ENCODE data around the gene EFCAB6.

Gene EFCAB6

GRCh38 chr22:43848366-43849171 is 36.5 kb upstream of the EFCAB6 start:
- peak; percentile 34 for DNase-seq (ENCODE audit: low read depth)

GRCh38 chr22:43847376-43848289 is 35.5 kb upstream of the EFCAB6 start:
- no peak for DNase-seq (ENCODE audit: low read depth)

- no peak for DNase-seq (ENCODE audit: low read depth)
These were observed 34.9 kb upstream of the EFCAB6 start for GRCh38 chr22:43846966-43847365.

DNA sequence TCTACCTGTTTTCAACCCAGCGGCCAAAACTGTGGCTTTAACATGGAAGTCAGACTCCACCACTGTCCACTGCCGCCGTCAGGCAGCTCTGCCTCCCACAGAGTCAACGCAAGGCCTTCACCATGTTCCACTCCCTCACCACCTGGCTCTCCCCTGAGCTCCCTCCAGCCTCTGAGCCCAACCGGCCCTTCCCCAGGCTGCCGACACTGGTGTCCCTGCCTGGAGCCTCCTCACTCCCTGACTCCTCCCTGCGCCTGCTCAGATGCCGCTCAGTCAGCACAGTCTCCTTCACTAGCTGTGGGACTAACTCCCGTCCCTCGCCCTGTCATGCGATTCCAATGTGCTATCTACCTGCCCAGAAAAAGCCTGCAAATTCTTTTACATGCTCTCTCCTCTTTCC is 33.9 kb upstream of the EFCAB6 start:
- no peak for DNase-seq (ENCODE audit: low read depth)

GRCh38 chr22:43844560-43845545 is 32.7 kb upstream of the EFCAB6 start:
- no peak for DNase-seq (ENCODE audit: low read depth)

DNA sequence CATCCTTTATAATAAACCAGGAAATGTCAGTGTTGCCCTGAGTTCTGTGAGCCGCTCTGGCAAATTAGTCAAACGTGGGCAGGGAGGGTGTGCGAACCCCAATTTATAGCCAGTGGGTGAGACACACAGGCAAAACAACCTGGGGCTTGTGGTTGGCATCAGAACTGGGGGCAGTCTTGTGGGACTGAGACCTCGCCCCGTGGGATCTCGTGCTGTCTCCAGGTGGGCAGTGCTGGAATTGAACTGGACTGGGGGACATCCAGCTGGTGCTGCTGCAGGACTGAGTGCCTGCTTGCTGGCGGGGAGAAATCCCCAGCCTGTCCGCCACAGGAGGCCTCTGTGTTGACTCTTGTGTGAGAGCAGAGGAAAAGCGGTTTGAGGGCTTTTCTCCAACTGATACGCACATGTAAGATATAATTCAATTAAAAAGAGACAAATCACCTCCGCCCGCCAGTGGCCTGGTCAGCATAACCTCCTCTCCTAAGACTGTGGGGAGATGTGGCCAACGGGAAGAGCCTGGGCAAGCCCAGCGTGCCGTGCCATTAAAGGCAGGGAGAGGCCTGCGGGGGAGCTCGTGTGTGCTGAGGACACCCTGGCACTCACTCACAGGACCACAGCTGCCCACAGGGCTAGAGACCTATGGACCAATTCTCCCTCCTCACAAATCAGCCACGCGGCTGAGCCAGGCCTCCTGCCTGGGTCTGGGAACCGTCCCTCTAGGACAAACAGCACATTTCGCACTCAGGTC is 31.9 kb upstream of the EFCAB6 start:
- no peak for DNase-seq (ENCODE audit: low read depth)

DNA sequence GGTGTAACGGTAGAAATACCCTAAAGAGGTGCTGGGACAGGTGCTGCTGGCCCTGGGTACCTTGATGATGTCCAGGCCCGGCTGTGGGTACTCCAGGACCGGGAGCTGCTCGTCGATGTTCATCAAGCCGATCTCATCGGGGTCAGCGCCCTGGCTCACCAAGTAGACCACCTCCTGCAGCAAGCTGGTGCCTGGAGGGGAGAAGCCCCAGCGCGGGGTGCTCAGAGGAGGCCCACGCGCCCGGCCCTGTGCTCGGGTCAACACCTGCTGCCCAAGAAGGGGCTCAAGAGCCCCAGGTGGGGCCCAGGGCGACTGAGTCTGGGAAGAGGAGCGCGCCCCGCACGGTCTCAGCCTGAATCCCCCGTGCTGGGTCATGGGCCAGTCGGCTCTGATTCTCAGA is 29.6 kb upstream of the EFCAB6 start:
- no peak for DNase-seq (ENCODE audit: low read depth)

DNA sequence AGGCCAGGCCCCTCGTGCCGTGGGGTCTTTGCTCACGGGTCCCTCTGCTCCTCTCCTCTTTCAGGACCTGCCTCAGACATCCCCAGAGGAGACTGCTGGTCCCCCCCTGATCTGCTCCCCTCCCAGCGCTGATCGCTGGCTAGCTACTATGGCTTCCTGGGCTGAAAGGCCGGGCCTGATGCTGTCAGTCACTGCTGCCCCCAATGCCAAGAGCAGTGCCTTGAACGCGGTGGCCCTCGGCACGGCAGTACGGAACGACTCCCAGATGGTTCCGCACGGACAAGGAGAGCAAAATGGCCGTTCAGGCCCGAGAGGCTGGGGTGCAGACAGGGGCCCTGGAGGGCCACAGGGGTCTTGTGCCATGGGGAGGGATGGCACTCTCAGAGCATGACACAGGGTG is 28.7 kb upstream of the EFCAB6 start:
- no peak for DNase-seq (ENCODE audit: low read depth)

GRCh38 chr22:43840431-43840830 is 28.3 kb upstream of the EFCAB6 start:
- no peak for DNase-seq (ENCODE audit: low read depth)

DNA sequence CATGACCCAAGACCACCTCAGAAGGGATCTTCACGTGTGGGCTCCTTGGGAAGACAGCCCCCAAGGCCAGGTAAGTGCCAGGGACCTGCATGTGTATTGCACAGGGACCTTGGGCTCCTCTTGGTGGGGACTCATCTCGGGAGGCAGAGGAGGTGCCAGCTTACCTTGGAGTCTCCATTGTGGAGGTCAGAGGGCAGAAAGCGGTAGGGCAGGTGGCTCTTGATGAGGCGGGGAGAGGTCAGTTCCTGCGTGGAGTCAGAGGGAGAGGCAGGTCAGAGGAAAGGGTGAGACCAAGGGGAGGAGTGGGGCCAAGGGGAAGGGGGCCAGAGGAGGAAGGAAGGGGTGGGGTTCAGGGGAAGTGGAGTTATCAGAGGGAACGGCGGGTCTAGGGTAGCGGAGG is 27.7 kb upstream of the EFCAB6 start:
- DNase-seq (ENCODE audit: low read depth), result no peak

GRCh38 chr22:43838571-43839307 is 26.6 kb upstream of the EFCAB6 start:
- no peak for DNase-seq (ENCODE audit: low read depth)

GRCh38 chr22:43838161-43838560 is 26.1 kb upstream of the EFCAB6 start:
- no peak for DNase-seq (ENCODE audit: low read depth)

DNA sequence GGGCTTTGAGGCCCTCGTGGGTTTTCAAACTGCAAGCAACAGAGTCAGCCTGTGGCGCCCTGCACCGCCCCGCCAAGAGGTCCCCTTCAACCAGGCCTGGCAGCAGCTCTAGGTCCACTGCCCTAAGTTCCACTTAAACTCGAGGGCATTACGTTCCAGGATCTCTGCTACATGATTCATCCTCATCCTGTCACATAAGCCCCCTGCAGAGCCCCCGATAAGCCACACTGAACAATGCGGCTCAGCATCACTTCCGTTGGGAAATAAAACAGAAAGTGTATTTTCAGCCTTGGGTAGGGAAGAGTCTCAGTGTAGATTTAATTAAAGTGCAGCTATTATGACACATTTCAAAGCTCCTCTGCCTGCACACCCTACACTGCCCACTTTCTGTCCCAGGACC is 25.6 kb upstream of the EFCAB6 start:
- no peak for DNase-seq (ENCODE audit: low read depth)

DNA sequence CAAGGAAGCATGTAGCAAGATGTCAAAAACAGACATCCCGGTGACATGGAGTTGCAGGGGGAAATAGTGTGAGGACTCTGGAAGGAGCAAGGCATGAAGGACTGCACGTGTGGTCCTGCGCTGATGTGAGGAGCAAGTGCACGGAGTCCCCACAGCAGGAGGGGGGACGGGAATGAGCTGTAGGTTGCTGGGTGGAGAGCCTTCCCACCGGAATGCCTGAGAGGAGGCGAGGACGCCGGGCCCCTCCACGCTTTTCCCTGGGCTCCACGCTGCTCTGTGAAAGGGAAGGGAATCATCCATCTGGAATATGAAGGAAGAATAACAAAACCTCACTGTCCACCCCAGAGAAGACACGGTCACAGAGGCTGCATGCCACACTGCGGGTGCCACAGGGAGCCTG is 23.6 kb upstream of the EFCAB6 start:
- no peak for DNase-seq (ENCODE audit: low read depth)

DNA sequence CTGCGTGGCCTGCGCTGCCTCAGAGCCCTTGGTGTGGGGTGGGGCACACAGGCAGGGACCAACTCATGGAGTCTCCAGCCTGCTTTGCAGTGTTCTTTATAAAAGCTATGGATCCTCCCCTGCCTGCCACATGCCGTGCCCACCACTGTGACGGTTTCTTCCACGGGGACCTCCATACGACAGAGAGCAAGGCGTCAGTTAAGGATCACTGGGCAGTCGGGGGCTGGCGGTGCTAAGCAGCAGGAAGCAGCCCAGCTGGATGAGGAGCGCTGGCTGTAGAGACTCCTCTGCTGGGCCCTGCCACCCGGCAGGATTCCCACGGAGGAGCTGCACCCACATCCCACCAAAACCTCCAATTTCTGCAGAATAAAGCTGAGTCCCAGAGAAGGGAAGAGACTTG is 23.1 kb upstream of the EFCAB6 start:
- no peak for DNase-seq (ENCODE audit: low read depth)

DNA sequence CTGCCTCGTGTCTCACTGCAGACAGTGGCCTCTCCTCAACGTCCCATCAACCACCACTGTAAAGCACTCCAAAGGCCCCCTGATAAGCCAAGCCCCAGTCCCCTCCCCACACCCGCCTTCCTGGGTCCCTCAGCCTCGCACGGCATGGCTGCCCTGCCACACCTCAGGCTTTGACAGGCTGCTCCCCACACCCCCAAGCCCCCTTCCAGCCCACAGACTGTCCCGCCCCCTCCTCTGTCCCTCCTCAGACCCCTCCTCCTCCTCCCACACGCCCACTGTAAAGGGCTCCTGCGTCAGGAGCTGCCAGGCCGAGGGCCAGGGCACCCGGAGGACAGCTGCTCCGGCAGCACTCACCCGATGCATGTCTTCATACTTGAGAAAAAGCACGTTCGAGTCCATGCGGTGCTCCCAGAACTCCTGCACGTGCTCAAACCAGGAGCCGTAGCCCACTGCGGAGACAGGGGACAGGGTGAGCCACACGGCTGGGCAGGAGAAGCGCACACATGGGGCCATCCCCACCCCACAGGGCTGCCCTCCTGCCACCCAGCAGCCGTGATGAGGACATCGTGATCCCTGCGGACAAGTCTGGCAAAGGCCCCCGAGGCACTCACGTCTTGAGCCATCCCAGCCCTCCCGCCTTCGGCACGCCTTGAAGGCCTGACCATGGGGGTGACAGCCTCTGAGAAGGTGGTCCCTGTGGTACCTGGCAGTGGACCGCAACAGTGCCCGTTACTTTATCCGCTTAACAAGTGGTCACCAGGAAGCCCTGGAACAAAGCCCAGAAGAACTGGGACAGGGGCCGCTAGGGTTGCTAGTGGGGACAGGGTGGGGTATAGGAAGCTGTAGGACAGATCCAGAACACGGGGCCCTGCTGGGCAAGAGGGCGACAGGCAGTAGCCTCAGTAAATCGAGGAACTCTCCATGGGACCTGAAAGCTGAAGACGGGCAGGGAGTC is 21.5 kb upstream of the EFCAB6 start:
- DNase-seq (ENCODE audit: low read depth), result no peak

DNA sequence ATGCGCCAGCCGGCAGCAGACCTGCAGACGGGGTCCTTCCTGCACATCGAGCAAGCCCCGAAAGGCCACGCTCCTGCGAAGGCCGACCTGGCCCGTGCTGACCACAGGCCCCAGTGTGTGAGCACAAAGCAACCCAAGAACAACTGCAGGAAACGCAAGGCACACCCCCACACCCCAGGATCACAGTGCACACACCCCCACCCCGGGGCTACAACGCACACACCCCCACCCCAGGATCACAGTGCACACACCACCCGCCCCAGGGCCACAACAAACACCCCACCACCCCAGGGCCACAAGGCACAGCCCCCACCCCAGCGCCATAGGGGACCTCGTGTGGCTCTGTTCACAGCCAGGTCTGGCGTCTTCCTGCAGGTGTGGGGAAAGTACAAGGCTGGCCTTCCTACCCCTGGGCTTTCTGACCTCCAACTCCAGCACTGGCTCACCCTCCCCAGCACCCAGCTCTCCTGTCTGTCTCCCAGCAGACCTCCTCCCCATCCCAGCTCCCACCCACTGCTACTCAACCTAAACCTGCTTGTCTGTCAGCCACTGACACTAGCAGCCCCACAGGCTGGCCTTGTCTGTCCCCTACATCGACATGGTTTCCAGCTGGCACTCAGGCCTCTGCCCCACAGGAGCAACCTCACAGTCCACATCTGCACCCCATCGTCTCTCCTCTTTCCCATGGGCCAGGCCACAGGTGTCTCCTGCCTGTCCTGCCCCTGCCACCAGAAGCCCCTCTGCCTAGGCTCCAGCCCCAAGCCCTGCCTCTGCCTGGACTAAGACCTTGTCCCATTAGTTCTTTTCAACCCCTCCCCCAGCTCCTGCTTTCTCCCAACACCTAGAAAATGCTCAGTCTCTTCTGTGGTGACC is 20.5 kb upstream of the EFCAB6 start:
- no peak for DNase-seq (ENCODE audit: low read depth)

Data from amniotic epithelial cell (primary cell).